ENCODE data around the gene TSPO. TPM values are rescaled to one million over a fixed set of nuclear protein-coding genes. Genes with fewer than 3 reads are reported as not detected.

Gene TSPO
- polyA plus RNA-seq, 4 donors: 6.6 to 375 (median 242) TPM

DNA sequence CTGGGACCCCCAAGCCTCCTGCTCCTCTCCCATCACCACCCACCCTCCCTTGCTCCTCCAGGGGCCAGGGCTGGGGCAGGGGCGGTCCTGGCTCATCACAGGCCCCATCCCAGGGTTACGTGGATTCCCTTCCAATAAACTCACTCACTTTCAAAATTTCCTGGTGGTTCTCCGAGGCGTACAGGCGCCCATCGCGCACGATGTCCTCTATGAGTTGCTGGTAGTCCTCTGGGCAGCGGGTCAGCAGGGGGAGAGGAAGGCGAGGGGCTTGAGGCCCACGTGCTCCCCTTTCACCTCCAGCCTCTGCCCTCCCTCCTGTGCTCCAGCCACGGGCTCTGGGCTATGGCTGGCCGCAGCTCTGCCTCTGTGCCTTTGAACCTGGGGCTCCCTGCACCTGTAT is 56.0 kb downstream of the TSPO start:
- no peaks in the 10 kb centered on the region for H3K27me3 ChIP-seq (ENCODE audit: control insufficient read depth in 3 of 3, insufficient read depth in 3 of 3, low read length in 3 of 3)
- no peak for DNase-seq
- no peak for FAIRE-seq
- H3K4me3 ChIP-seq (ENCODE audit: low read depth in 1 of 3, low read length in 3 of 3): no peak overlapping the region
- no peaks in the 10 kb centered on the region for H3K4me1 ChIP-seq (ENCODE audit: control insufficient read depth in 3 of 3, insufficient read depth in 2 of 3, low read depth in 1 of 3, low read length in 2 of 3)
- WGBS, 3 donors: 82 to 92% (median 86%) methylated on average over 12 to 13 of the region's 13 CpGs
- H3K36me3 ChIP-seq (ENCODE audit: control insufficient read depth in 3 of 3, insufficient read depth in 2 of 3, low read depth in 1 of 3, low read length in 3 of 3): no peaks in the 10 kb centered on the region
- H3K9me3 ChIP-seq (ENCODE audit: control insufficient read depth in 2 of 2, insufficient read depth in 1 of 2, low read depth in 1 of 2, low read length in 1 of 2): no peaks in the 10 kb centered on the region
- no peak overlapping the region for H3K27ac ChIP-seq (ENCODE audit: low read depth in 1 of 3, low read length in 2 of 3)

DNA sequence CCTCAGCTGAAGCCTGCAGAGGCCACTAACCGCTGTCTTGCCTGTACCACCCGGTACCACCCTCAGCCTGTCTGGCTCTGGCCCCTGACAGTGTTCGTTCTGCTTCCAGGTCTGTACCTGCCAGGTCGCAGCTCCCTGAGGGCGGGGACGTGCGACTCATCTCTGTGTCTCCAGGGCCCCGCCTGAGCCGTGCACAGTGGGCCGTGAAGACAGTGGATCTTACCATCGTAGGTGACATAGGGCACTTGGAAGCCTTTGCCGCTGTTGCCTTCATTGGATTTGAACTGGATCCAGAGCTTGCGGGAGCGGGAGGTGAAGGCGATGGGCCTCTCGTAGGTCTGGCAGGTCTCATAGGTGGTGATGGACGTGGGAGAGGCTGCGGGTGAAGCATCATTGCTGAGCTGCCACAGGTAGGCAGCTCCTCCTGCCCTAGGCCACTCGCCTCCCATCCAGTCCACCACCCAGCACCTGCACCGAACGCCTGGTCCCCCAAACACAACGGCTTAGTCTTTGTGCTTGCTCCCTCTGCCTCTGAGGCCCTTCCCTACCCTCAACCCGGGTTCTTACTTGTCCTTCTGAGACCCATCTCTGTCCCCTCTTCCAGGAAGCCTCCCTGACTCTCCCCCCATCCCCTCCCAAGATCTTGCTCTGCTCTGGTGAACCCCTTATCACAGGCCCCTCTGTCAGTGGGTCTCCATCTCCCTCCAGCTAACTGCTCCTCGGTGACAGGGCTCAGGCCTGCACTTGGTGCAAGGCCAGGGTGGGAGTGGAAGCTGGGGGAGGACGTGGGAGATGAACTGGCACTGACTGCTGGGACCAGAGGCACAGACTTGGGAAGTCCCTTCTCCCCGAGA is 56.7 kb downstream of the TSPO start:
- Histone ChIP-seq H3K36me3 (ENCODE audit: control insufficient read depth in 3 of 3, insufficient read depth in 2 of 3, low read depth in 1 of 3, low read length in 3 of 3) (no peaks in the 10 kb centered on the region), H3K27me3 (ENCODE audit: control insufficient read depth in 3 of 3, insufficient read depth in 3 of 3, low read length in 3 of 3) (no peaks in the 10 kb centered on the region), H3K4me1 (ENCODE audit: control insufficient read depth in 3 of 3, insufficient read depth in 2 of 3, low read depth in 1 of 3, low read length in 2 of 3) (no peaks in the 10 kb centered on the region), H3K4me3 (ENCODE audit: low read depth in 1 of 3, low read length in 3 of 3) (no peak overlapping the region), H3K27ac (ENCODE audit: low read depth in 1 of 3, low read length in 2 of 3) (no peak overlapping the region), H3K9me3 (ENCODE audit: control insufficient read depth in 2 of 2, insufficient read depth in 1 of 2, low read depth in 1 of 2, low read length in 1 of 2) (no peaks in the 10 kb centered on the region)
- DNase-seq (no peak), FAIRE-seq (no peak)
- 63 to 84% (median 71%) methylated on average over 26 of the region's 26 CpGs for WGBS, 3 donors

- Histone ChIP-seq H3K27me3 (ENCODE audit: control insufficient read depth in 3 of 3, insufficient read depth in 3 of 3, low read length in 3 of 3) (no peaks in the 10 kb centered on the region), H3K9me3 (ENCODE audit: control insufficient read depth in 2 of 2, insufficient read depth in 1 of 2, low read depth in 1 of 2, low read length in 1 of 2) (no peaks in the 10 kb centered on the region), H3K4me3 (ENCODE audit: low read depth in 1 of 3, low read length in 3 of 3) (no peak overlapping the region), H3K27ac (ENCODE audit: low read depth in 1 of 3, low read length in 2 of 3) (no peak overlapping the region), H3K36me3 (ENCODE audit: control insufficient read depth in 3 of 3, insufficient read depth in 2 of 3, low read depth in 1 of 3, low read length in 3 of 3) (no peaks in the 10 kb centered on the region), H3K4me1 (ENCODE audit: control insufficient read depth in 3 of 3, insufficient read depth in 2 of 3, low read depth in 1 of 3, low read length in 2 of 3) (no peaks in the 10 kb centered on the region)
- WGBS, 3 donors: 81 to 84% (median 83%) methylated on average over 24 to 26 of the region's 26 CpGs
- FAIRE-seq (no peak), DNase-seq (no peak)
Measured at GRCh38 chr22:43208703-43209522, 57.6 kb downstream of the TSPO start.

DNA sequence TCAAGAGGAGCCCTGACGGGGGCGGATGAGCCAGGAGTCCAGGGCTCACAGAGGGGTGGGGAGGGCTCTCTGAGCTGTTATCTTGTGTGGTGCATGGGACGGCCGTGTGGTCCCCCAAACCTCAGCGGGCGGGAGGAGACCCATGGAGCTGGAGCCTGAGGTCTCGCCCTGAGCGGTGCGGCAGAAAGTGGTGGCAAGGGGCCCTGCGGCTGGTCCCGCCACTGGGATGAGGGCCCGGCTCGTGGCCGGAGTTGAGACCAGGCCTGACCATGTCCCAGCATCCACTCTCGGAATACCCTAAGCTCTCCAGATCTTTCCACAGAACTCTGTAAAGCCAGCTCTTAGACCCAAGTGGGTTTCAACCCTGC is 58.1 kb downstream of the TSPO start:
- Histone ChIP-seq H3K4me3 (ENCODE audit: low read depth in 1 of 3, low read length in 3 of 3) (no peak overlapping the region), H3K27ac (ENCODE audit: low read depth in 1 of 3, low read length in 2 of 3) (no peak overlapping the region), H3K36me3 (ENCODE audit: control insufficient read depth in 3 of 3, insufficient read depth in 2 of 3, low read depth in 1 of 3, low read length in 3 of 3) (no peaks in the 10 kb centered on the region), H3K4me1 (ENCODE audit: control insufficient read depth in 3 of 3, insufficient read depth in 2 of 3, low read depth in 1 of 3, low read length in 2 of 3) (no peaks in the 10 kb centered on the region), H3K27me3 (ENCODE audit: control insufficient read depth in 3 of 3, insufficient read depth in 3 of 3, low read length in 3 of 3) (no peaks in the 10 kb centered on the region), H3K9me3 (ENCODE audit: control insufficient read depth in 2 of 2, insufficient read depth in 1 of 2, low read depth in 1 of 2, low read length in 1 of 2) (no peaks in the 10 kb centered on the region)
- DNase-seq: no peak
- FAIRE-seq: no peak
- 79 to 90% (median 84%) methylated on average over 13 to 15 of the region's 15 CpGs for WGBS, 3 donors

DNA sequence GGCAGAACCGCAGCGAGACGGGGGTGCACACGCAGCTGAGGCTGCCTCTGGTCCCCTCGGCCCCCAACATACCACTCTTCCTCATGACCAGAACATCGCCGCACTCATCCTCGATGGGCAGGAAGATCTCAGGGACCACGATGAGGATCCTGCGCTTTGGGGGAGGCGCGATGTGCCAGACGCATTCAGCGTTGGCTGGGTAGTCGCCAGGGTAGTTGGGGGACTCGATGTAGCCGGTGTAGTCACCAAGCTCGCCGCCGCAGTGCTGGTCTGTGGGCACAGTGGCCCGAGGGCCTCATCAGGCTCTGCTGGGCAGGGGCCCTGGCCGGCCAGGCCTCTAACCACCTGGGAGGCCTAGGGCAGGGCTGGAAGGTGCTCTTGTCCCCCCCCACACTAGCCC is 58.6 kb downstream of the TSPO start:
- Histone ChIP-seq H3K4me1 (ENCODE audit: control insufficient read depth in 3 of 3, insufficient read depth in 2 of 3, low read depth in 1 of 3, low read length in 2 of 3) (no peaks in the 10 kb centered on the region), H3K27me3 (ENCODE audit: control insufficient read depth in 3 of 3, insufficient read depth in 3 of 3, low read length in 3 of 3) (no peaks in the 10 kb centered on the region), H3K9me3 (ENCODE audit: control insufficient read depth in 2 of 2, insufficient read depth in 1 of 2, low read depth in 1 of 2, low read length in 1 of 2) (no peaks in the 10 kb centered on the region), H3K4me3 (ENCODE audit: low read depth in 1 of 3, low read length in 3 of 3) (no peak overlapping the region), H3K36me3 (ENCODE audit: control insufficient read depth in 3 of 3, insufficient read depth in 2 of 3, low read depth in 1 of 3, low read length in 3 of 3) (no peaks in the 10 kb centered on the region), H3K27ac (ENCODE audit: low read depth in 1 of 3, low read length in 2 of 3) (no peak overlapping the region)
- WGBS, 3 donors: 85 to 90% (median 90%) methylated on average over 22 of the region's 22 CpGs
- no peak for FAIRE-seq
- DNase-seq: no peak

- Histone ChIP-seq H3K27ac (ENCODE audit: low read depth in 1 of 3, low read length in 2 of 3) (no peak overlapping the region), H3K4me3 (ENCODE audit: low read depth in 1 of 3, low read length in 3 of 3) (no peak overlapping the region), H3K36me3 (ENCODE audit: control insufficient read depth in 3 of 3, insufficient read depth in 2 of 3, low read depth in 1 of 3, low read length in 3 of 3) (no peaks in the 10 kb centered on the region), H3K27me3 (ENCODE audit: control insufficient read depth in 3 of 3, insufficient read depth in 3 of 3, low read length in 3 of 3) (no peaks in the 10 kb centered on the region), H3K4me1 (ENCODE audit: control insufficient read depth in 3 of 3, insufficient read depth in 2 of 3, low read depth in 1 of 3, low read length in 2 of 3) (no peaks in the 10 kb centered on the region), H3K9me3 (ENCODE audit: control insufficient read depth in 2 of 2, insufficient read depth in 1 of 2, low read depth in 1 of 2, low read length in 1 of 2) (no peaks in the 10 kb centered on the region)
- FAIRE-seq: no peak
- 78 to 88% (median 84%) methylated on average over 32 to 34 of the region's 34 CpGs for WGBS, 3 donors
- DNase-seq: no peak
Measured at GRCh38 chr22:43210631-43211515, 59.5 kb downstream of the TSPO start.

GRCh38 chr22:43211941-43212433 is 60.6 kb downstream of the TSPO start:
- Histone ChIP-seq H3K9me3 (ENCODE audit: control insufficient read depth in 2 of 2, insufficient read depth in 1 of 2, low read depth in 1 of 2, low read length in 1 of 2) (no peaks in the 10 kb centered on the region), H3K4me1 (ENCODE audit: control insufficient read depth in 3 of 3, insufficient read depth in 2 of 3, low read depth in 1 of 3, low read length in 2 of 3) (no peaks in the 10 kb centered on the region), H3K27ac (ENCODE audit: low read depth in 1 of 3, low read length in 2 of 3) (no peak overlapping the region), H3K4me3 (ENCODE audit: low read depth in 1 of 3, low read length in 3 of 3) (no peak overlapping the region), H3K27me3 (ENCODE audit: control insufficient read depth in 3 of 3, insufficient read depth in 3 of 3, low read length in 3 of 3) (no peaks in the 10 kb centered on the region), H3K36me3 (ENCODE audit: control insufficient read depth in 3 of 3, insufficient read depth in 2 of 3, low read depth in 1 of 3, low read length in 3 of 3) (no peaks in the 10 kb centered on the region)
- FAIRE-seq: no peak
- DNase-seq: no peak
- 57 to 86% (median 70%) methylated on average over 12 to 13 of the region's 13 CpGs for WGBS, 3 donors

GRCh38 chr22:43212434-43212952 is 61.1 kb downstream of the TSPO start:
- no peak for DNase-seq
- no peak for FAIRE-seq
- 78 to 90% (median 81%) methylated on average over 23 of the region's 23 CpGs for WGBS, 3 donors

More at GRCh38 chr22:43212434-43212952, 61.1 kb downstream of the TSPO start:
- Histone ChIP-seq H3K9me3 (ENCODE audit: control insufficient read depth in 2 of 2, insufficient read depth in 1 of 2, low read depth in 1 of 2, low read length in 1 of 2) (no peaks in the 10 kb centered on the region), H3K4me3 (ENCODE audit: low read depth in 1 of 3, low read length in 3 of 3) (no peak overlapping the region), H3K36me3 (ENCODE audit: control insufficient read depth in 3 of 3, insufficient read depth in 2 of 3, low read depth in 1 of 3, low read length in 3 of 3) (no peaks in the 10 kb centered on the region), H3K4me1 (ENCODE audit: control insufficient read depth in 3 of 3, insufficient read depth in 2 of 3, low read depth in 1 of 3, low read length in 2 of 3) (no peaks in the 10 kb centered on the region), H3K27me3 (ENCODE audit: control insufficient read depth in 3 of 3, insufficient read depth in 3 of 3, low read length in 3 of 3) (no peaks in the 10 kb centered on the region), H3K27ac (ENCODE audit: low read depth in 1 of 3, low read length in 2 of 3) (no peak overlapping the region)

All from small intestine (tissue), 7 donors.